Right atrium auricular region (tissue), 2 donors: ENCODE results near the gene ANKRD28. TPM values are rescaled to one million over a fixed set of nuclear protein-coding genes. Genes with fewer than 3 reads are reported as not detected.

ENCODE experiments used
- DNase-seq: peaks from one replicate; pipeline ENCODE4 v3.0.0-alpha.2; 2019; ENCODE audit warnings: low spot score
- H3K27ac ChIP-seq, 2 donors: fragments of 200-600 bp; sonication (generic); 1 replicate in 1 of 2; 2 replicates in 1 of 2; pipeline ENCODE4 v1.5.1; 2016 to 2019
- H3K27me3 ChIP-seq, 2 donors: fragments of 200-600 bp; sonication (generic); one replicate each; pipeline versions ENCODE4 v1.5.1 to v1.6.0; 2017 to 2019
- H3K36me3 ChIP-seq: fragments of 200-600 bp; sonication (generic); one replicate; pipeline ENCODE4 v1.5.1; 2016
- H3K4me1 ChIP-seq, 2 donors: fragments of 200-600 bp; sonication (generic); one replicate each; pipeline versions ENCODE4 v1.5.1 to v1.6.0; 2017 to 2019
- H3K4me3 ChIP-seq, 2 donors: fragments of 200-600 bp; sonication (generic); 1 replicate in 1 of 2; 2 replicates in 1 of 2; pipeline ENCODE4 v1.5.1; 2017 to 2019; ENCODE audit warnings: mild to moderate bottlenecking in 1 of 2, moderate library complexity in 1 of 2
- H3K9me3 ChIP-seq, 2 donors: fragments of 200-600 bp; sonication (generic); one replicate each; pipeline ENCODE4 v1.5.1; 2019
- total RNA-seq, 2 donors: library from RNA; depleted of rRNA; stranded (reverse); fragments of >200 nt; gene quantifications; one replicate each; pipeline ENCODE4 v1.1.0, GENCODE V29; 2016
- TF ChIP-seq, protein P1 (sequence below), 2 donors: fragments of 200-600 bp; sonication (generic); IDR thresholded peaks; one replicate each; pipeline ENCODE4 v1.5.1; 2019; ENCODE audit warnings: antibody characterized with exemption in 2 of 2

The ANKRD28 gene
- total RNA-seq, 2 donors from 2014 or later: 9.2 to 11.3 TPM

GRCh38 chr3:15657016-15657415, 140.8 kb downstream of the ANKRD28 start:
- no peak for DNase-seq
- H3K9me3 ChIP-seq: peaks cover 0 to 18% of the 10 kb centered on the region in 2 donors
- no peaks in the 10 kb centered on the region for H3K4me1 ChIP-seq
- TF ChIP-seq, protein P1, sequence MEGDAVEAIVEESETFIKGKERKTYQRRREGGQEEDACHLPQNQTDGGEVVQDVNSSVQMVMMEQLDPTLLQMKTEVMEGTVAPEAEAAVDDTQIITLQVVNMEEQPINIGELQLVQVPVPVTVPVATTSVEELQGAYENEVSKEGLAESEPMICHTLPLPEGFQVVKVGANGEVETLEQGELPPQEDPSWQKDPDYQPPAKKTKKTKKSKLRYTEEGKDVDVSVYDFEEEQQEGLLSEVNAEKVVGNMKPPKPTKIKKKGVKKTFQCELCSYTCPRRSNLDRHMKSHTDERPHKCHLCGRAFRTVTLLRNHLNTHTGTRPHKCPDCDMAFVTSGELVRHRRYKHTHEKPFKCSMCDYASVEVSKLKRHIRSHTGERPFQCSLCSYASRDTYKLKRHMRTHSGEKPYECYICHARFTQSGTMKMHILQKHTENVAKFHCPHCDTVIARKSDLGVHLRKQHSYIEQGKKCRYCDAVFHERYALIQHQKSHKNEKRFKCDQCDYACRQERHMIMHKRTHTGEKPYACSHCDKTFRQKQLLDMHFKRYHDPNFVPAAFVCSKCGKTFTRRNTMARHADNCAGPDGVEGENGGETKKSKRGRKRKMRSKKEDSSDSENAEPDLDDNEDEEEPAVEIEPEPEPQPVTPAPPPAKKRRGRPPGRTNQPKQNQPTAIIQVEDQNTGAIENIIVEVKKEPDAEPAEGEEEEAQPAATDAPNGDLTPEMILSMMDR (IDR thresholded peaks at IDR 0.05): no peak
- H3K27ac ChIP-seq: no peak overlapping the region
- no peaks in the 10 kb centered on the region for H3K36me3 ChIP-seq
- no peak overlapping the region for H3K4me3 ChIP-seq
- H3K27me3 ChIP-seq: no peaks in the 10 kb centered on the region

DNA sequence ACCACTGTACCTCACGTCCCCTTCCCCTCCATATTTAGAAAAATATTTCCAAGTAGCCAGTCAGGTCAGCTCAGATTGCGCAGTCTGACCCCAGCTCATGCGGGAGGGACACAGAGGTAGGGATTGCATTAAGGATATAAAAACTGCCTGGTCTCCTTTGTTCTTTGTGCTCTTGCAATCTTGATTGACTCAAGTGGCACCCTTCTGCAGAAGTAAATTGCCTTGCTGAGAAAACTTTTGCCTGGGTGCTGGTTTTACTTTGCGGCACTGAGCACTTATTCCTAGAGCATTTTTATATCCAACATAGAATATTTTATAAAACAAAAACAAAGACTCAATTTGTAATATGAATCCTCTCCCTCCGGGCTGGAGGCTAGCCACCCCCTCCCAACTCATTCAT, 141.4 kb downstream of the ANKRD28 start:
- TF ChIP-seq, protein P1 (IDR thresholded peaks at IDR 0.05): no peak
- Histone ChIP-seq H3K9me3 (peaks cover 0 to 18% of the 10 kb centered on the region in 2 donors), H3K4me1 (no peaks in the 10 kb centered on the region), H3K4me3 (no peak overlapping the region), H3K27me3 (no peaks in the 10 kb centered on the region), H3K27ac (no peak overlapping the region), H3K36me3 (no peaks in the 10 kb centered on the region)
- no peak for DNase-seq

DNA sequence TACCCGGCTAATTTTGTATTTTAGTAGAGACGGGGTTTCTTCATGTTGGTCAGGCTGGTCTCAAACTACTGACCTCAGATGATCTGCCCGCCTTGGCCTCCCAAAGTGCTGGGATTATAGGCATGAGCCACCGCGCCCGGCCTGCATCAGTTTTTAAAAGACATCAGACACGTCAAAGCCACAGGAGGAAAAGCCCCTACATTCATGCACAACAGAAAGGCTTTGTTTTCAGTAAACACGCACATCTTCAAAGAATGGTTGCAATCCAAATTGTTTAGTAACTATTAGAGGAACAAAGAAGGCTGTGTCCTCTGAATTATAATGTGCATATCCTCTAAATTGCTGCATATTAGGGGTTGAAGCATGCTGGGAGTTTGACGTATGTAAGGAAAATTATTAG, 142.9 kb downstream of the ANKRD28 start:
- DNase-seq: no peak
- Histone ChIP-seq H3K27ac (no peak overlapping the region), H3K4me1 (no peaks in the 10 kb centered on the region), H3K9me3 (peaks cover 0 to 18% of the 10 kb centered on the region in 2 donors), H3K36me3 (no peaks in the 10 kb centered on the region), H3K27me3 (no peaks in the 10 kb centered on the region), H3K4me3 (no peak overlapping the region)
- TF ChIP-seq, protein P1 (IDR thresholded peaks at IDR 0.05): no peak

DNA sequence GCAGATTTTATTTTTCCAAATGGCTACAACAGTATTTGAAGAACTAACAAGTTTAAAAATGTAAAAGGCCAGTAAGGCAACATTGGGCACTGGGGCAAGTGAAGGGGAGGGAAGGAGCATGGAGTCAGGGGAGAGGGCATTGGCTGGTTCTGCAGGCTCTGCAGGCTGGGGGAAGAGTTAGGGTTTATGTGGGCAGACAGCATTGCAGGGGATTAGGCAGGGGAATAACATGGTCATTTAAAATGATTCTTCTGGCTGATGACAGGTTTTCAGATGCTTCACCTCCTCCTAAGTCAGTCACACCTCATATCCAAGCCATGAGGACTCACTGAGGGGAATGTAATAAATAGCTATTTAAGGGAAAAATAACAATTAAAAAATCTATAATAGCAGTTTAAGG, 143.7 kb downstream of the ANKRD28 start:
- Histone ChIP-seq H3K36me3 (no peaks in the 10 kb centered on the region), H3K9me3 (peaks cover 0 to 18% of the 10 kb centered on the region in 2 donors), H3K4me1 (no peaks in the 10 kb centered on the region), H3K27ac (no peak overlapping the region), H3K27me3 (no peaks in the 10 kb centered on the region), H3K4me3 (no peak overlapping the region)
- TF ChIP-seq, protein P1 (IDR thresholded peaks at IDR 0.05): no peak
- DNase-seq: no peak

GRCh38 chr3:15653321-15653720, 144.5 kb downstream of the ANKRD28 start:
- no peaks in the 10 kb centered on the region for H3K4me1 ChIP-seq
- H3K4me3 ChIP-seq: no peak overlapping the region
- DNase-seq: no peak
- TF ChIP-seq, protein P1 (IDR thresholded peaks at IDR 0.05): no peak
- H3K9me3 ChIP-seq: peaks cover 0 to 18% of the 10 kb centered on the region in 2 donors
- H3K27me3 ChIP-seq: no peaks in the 10 kb centered on the region
- no peak overlapping the region for H3K27ac ChIP-seq
- H3K36me3 ChIP-seq: no peaks in the 10 kb centered on the region

DNA sequence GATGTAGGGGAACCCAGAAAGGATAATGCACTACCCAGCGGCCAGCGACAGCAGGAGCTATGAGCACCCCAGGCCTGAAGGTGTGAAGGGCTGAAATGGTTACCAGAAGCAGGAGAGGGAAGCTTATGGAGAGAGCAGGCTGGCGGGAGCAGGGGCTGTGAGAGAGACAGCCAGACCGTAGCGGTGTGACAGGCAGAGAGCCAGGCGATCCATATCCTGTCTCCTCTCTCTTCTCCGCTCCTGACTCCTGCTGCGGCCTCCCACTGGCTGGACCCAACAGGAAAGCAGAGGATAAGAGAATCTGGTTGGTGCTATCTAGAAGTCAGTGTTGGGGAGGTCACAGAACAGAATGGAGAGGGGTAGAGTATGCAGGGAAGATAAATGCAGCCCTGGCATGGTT, 146.4 kb downstream of the ANKRD28 start:
- no peak overlapping the region for H3K27ac ChIP-seq
- no peak overlapping the region for H3K4me3 ChIP-seq
- H3K36me3 ChIP-seq: no peaks in the 10 kb centered on the region
- H3K9me3 ChIP-seq: peaks cover 0 to 7% of the 10 kb centered on the region in 2 donors
- no peak for DNase-seq
- peaks cover 0 to 16% of the 10 kb centered on the region in 2 donors for H3K4me1 ChIP-seq
- H3K27me3 ChIP-seq: no peaks in the 10 kb centered on the region
- TF ChIP-seq, protein P1 (IDR thresholded peaks at IDR 0.05): no peak
